Measurements from ENCODE around the gene BLOC1S1.

The BLOC1S1 gene

GRCh38 chr12:55707219-55707671 is 8.6 kb upstream of the BLOC1S1 start:
- no peak for DNase-seq (ENCODE audit: low read depth, low spot score)
- H3K27ac ChIP-seq: no peak overlapping the region

DNA sequence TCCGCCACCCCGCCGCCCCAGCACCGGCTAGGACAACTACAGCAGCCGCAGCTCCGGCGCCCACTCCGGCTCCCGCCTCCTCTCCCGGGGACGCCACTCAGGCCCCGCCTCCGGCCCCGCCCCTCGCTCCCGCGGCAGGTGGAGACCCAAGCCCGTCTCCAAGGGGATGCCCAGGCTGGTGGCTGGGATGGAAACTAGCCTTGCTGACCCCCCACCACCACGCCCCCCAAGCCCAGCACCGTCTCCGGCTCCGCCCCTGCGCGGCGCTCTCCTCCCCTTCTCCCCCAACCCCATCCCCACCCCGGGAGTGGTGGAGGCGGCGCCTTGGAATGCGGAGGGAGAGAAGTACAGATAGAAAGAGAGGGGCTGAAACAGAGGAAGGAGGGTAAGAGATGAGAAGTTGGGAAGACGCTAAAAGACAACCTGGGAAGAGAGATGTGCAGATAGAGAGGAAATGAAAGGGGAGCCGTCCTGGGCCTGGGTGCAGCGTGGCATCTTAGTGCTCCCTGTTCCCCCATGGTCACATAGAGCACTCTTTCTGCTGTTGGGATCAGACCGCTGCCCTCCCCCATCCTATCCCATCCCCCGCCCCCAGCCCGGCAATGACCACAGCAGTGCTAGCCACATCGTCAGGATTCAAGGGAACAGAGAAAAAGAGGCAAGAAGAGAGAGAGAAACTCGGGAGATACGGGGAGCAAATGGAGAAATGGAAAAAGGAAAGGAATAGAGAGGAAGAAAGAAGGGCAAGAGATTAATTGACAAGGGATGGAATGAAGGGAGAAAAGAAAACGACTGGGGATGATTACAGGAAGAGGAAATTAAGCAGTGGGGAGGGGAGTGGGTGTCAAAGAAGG is 7.8 kb upstream of the BLOC1S1 start, which contains the start of gene ITGA7:
Gene ITGA7, minus strand, starts transcription at position 64 of the 854 bp plus-strand sequence. CDS start 222 bp downstream, outside the sequence.
- no peak within 1 kb of the TSS for H3K27ac ChIP-seq
- DNase-seq (ENCODE audit: low read depth, low spot score): no peak

DNA sequence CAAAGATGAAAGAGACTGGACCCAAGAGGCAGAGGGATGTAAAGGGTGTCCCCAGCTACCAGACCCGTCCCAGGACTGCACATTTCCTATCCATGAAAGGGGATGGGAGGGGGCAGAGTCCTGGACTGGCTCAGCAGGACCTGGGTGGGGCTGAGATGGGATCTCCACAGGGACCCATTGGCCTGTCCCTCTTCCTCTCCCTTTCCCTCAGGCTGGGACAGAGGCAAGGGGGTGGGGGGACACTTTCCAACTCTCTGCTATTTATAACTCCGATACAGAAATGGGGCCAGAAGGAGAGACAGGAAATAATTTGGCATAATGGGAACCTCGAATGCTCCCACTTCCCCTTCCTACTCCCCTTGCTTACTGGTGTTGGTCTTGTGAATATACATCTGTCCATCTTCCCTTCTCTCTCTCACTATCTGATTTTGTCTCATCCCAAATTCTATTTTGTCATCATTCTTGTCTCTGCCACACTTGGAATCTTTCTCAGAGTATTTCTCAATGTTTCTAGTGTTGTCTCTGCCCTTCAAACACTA is 7.1 kb upstream of the BLOC1S1 start:
- no peak overlapping the region for H3K27ac ChIP-seq
- DNase-seq (ENCODE audit: low read depth, low spot score): no peak

- no peak for DNase-seq (ENCODE audit: low read depth, low spot score)
- H3K27ac ChIP-seq: no peak overlapping the region
These were observed 3.9 kb upstream of the BLOC1S1 start for GRCh38 chr12:55711786-55712553.

DNA sequence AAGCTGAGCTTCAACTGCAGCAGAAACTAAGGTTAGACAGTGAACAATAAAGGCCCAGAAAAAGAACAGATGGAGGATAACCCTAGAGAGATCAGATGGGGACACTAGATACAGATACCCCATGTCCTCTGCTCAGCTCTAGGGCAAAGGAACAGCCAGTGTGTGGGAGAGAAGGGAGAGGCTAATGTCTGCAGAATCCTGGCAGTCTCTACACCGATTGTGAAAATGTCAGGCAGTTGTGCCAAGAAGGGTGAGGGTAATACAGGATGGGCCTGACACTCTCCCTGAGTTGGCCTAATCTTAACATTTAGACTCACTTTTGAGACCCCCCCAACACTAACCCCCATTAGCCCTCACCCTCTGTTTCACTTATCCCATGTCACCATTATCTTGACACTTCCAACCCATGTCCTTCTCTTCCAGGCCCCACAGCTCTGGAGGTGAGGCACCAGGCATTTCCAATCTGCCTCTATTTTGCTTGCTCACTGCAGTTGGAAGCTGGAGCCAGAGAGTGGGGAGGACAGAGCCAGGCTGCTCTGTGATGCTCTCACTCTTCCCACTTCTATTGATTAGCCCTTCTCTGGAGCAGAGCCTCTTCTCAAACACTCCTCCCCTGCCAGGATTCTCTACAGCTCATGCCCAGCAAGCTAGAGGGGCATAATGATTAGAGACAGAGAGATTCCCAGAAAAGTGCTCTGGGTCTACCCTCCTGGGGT is 3.0 kb upstream of the BLOC1S1 start:
- H3K27ac ChIP-seq: no peak overlapping the region
- no peak for DNase-seq (ENCODE audit: low read depth, low spot score)

DNA sequence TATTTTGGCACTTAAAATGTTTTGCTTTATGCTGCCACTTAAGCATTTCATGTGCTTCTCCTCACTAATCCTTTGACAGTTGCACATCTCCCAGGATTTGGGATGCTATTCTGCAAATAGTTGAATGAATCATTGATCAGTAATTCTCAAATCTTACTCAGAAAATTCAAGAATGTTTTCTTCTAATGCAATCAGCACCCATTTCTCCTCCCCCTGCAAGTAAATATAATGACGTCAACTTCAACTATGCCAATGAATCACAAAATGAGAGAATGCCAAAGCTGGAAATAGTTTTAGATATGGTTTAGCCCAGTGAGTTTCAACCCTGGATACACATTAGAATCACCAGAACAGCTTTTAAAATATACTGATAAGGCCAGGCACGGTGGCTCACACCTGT is 2.1 kb upstream of the BLOC1S1 start:
- DNase-seq (ENCODE audit: low read depth, low spot score): no peak
- peak overlapping the region; percentile 66 for H3K27ac ChIP-seq

- peak overlapping the region; percentile 91 for H3K27ac ChIP-seq
- no peak for DNase-seq (ENCODE audit: low read depth, low spot score)
These were observed 579 bp upstream of the BLOC1S1 start for GRCh38 chr12:55715169-55715764.

DNA sequence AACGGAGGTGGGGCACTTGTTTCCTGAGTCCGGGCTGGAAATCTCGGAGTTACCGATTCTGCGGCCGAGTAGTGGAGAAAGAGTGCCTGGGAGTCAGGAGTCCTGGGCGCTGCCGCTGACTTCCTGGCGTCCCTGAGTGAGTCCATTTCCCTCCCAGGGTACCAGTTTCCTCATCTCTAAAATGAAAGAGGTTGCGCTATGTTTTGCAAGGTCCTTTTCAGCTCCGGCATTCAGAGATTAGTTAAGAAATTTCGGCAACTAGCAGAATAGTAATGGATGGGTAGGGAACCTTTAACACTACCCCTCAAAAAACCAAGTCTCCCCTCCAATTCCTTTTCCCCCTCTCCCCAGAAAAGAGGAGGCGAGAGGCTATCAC is 724 bp downstream of the BLOC1S1 start:
- peak overlapping the region; percentile 91 for H3K27ac ChIP-seq
- DNase-seq (ENCODE audit: low read depth, low spot score): no peak

DNA sequence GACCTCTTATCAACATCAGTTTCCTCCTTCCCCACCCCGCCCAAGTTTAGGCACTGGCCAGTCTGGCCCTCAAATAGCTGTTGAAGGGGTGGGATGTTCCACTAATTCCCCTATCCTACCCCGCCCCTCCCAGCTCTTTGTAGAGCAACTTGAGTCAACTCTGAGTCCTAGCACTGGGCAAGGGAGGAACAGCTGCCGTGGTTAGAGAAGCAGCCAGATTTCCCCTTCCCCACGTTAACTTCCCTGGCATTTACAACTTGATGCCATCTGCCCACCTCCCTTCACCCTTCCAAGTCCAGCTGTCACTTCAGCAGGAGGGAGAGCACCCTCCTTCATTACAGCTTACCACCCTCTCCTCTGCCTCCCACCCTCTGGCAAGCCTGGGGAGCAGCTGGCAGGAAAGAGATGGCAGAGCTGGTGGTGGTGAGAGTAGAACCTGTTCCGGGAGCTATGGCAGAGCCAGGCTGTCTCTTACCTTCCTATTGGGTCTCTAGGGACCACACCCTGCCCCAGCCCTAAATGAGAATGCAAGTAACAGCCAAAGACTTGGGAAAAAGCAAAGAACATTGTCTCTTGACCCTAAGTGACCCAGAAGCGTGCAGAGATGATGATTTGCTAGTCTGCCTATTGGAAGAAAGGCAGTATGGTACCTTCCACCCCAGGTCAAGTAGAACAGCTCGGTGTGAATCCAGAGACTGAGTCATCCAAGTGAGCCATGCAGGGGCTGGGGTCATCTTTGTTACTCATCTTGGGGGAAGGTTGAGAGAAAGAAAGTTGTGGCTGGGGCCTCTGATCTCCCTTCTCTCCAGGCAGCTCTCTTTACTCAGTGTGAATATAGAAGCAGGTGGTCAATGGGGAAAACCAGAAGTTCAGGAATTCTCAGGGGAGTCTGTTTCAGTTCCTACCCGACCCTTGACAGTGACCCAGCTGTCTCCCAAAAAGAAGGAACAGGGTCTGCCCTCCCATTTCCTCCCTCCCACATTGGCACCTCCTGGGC is 1.5 kb downstream of the BLOC1S1 start:
- DNase-seq (ENCODE audit: low read depth, low spot score): no peak

DNA sequence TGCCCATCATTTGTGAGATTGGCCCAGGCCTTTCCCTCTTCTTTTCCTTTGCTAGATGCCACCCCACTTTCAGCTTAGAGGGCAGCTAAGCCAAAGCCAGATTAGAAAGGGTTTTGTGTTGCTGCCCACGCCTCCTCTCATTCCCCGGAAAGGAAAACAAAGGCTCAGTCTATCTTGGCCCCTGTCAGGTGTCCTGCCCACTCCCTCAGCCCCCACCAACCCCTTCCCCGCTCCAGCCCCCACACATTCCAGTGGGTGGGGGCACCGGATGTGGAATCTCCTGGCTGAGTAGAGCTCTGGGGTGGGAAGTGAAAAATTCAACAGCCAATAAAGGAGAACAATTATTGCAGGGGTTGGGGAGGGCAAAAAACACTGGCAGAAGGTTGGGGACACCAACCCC is 2.2 kb downstream of the BLOC1S1 start:
- no peak for DNase-seq (ENCODE audit: low read depth, low spot score)

More for the DNA sequence above, 1.5 kb downstream of the BLOC1S1 start:
- peak overlapping the region; percentile 91 for H3K27ac ChIP-seq

DNA sequence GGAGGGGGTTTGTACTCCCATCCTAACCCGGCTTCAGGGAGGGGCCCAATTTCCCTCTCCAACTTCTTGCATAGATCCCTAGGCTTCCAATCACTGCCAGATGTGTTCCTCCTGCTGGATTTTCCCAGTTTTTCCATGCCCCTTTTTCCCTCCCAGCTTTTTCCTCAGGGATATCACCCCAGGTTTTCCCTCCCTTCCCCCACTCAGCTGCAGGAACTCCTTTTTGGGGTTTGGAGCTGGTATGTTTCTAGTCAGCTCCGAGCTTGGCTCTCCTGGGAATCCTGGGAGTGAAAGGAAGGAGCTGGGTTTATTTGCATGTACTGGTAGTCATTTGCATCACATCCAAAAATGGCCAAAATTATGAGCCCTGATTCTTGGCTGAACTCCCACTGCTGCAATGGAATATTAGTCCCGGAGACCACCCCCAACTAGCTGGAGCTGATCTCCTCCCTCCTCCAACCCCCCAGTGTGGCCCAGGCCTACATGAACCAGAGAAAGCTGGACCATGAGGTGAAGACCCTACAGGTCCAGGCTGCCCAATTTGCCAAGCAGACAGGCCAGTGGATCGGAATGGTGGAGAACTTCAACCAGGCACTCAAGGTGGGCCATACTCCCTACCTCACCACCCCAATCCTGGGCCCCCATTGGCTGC is 2.9 kb downstream of the BLOC1S1 start:
- no peak for DNase-seq (ENCODE audit: low read depth, low spot score)

More for the DNA sequence above, 2.2 kb downstream of the BLOC1S1 start:
- peak overlapping the region; percentile 91 for H3K27ac ChIP-seq

GRCh38 chr12:55719371-55719770 is 3.5 kb downstream of the BLOC1S1 start:
- no peak overlapping the region for H3K27ac ChIP-seq
- DNase-seq (ENCODE audit: low read depth, low spot score): no peak

More for the DNA sequence above, 2.9 kb downstream of the BLOC1S1 start:
- no peak overlapping the region for H3K27ac ChIP-seq

GRCh38 chr12:55720071-55720564 is 4.3 kb downstream of the BLOC1S1 start, which contains the start of gene RDH5:
Gene RDH5 (plus strand): TSS chr12:55720393. CDS start chr12:55721185, 792 bp downstream.
- H3K27ac ChIP-seq: peak within 1 kb of the TSS; percentile 49
- DNase-seq (ENCODE audit: low read depth, low spot score): no peak

- peak overlapping the region; percentile 49 for H3K27ac ChIP-seq
- DNase-seq (ENCODE audit: low read depth, low spot score): no peak
These were observed 5.1 kb downstream of the BLOC1S1 start for GRCh38 chr12:55720894-55721444.

DNA sequence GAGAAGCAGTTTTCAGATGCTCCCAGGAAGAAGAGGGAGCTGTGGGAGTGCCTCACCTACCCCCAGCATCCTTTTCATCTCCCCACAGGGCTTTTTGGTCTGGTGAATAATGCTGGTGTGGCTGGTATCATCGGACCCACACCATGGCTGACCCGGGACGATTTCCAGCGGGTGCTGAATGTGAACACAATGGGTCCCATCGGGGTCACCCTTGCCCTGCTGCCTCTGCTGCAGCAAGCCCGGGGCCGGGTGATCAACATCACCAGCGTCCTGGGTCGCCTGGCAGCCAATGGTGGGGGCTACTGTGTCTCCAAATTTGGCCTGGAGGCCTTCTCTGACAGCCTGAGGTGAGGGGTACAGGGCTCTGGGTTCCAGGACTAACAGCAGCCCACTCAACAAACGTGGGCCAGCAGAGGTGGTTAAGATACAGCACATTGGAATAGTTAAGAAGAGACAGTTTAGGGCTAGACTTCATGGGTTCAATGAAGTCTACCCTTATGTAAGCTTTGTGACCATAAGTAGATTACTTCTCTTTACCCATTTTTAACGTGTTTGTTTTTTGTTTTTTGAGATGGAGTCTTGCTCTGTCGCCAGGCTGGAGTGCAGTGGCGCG is 5.9 kb downstream of the BLOC1S1 start:
- H3K27ac ChIP-seq: peak overlapping the region; percentile 49
- no peak for DNase-seq (ENCODE audit: low read depth, low spot score)

DNA sequence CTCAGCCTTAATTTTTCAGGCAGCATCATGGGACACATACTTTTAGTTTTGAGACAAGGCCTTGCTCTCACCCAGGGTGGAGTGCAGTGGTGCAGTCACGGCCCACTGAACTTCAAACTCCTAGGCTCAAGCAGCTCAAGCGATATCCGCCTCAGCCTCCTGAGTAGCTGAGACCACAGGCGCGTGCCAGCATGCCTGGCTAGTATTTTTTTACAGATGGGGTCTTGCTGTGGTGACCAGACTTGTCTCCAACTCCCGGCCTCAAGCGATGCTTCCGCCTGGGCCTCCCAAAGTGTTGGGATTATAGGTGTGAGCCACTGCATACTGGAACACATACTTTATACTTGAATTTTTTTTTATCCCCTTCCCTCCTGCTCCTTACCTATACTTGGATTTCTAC is 7.1 kb downstream of the BLOC1S1 start:
- H3K27ac ChIP-seq: no peak overlapping the region
- no peak for DNase-seq (ENCODE audit: low read depth, low spot score)
